KMS-11 (cell line): ENCODE data around the gene DIS3L2.

Experiments
- H2AFZ ChIP-seq: fragments of 200-600 bp; sonication (generic); 2 replicates; pipeline ENCODE4 v1.6.1; 2016; ENCODE audit warnings: antibody characterized with exemption, mixed run types, low read depth
- H3K27ac ChIP-seq: fragments of 200-600 bp; sonication (generic); 2 replicates; pipeline ENCODE4 v1.6.1; 2016; ENCODE audit warnings: mild to moderate bottlenecking, mixed run types
- H3K27me3 ChIP-seq: fragments of 200-600 bp; sonication (generic); 2 replicates; pipeline ENCODE4 v1.6.1; 2017; ENCODE audit warnings: mild to moderate bottlenecking, low read depth, mixed run types, moderate library complexity; ENCODE audit not compliant: insufficient read depth
- H3K36me3 ChIP-seq: fragments of 200-600 bp; sonication (generic); 2 replicates; pipeline ENCODE4 v1.6.1; 2017; ENCODE audit warnings: mild to moderate bottlenecking, mixed run types; ENCODE audit not compliant: insufficient read depth
- H3K4me1 ChIP-seq: fragments of 200-600 bp; sonication (generic); 2 replicates; pipeline ENCODE4 v1.6.1; 2016; ENCODE audit warnings: mild to moderate bottlenecking, low read depth, mixed run types; ENCODE audit not compliant: poor library complexity, severe bottlenecking
- H3K4me2 ChIP-seq: fragments of 200-600 bp; sonication (generic); 2 replicates; pipeline ENCODE4 v1.7.0; 2016; ENCODE audit warnings: mild to moderate bottlenecking, mixed run types
- H3K4me3 ChIP-seq: fragments of 200-600 bp; sonication (generic); IDR thresholded peaks from 2 replicates; pipeline ENCODE4 v1.6.1; 2017; ENCODE audit warnings: low read depth, low read length, mixed read lengths; ENCODE audit not compliant: insufficient read depth
- H3K79me2 ChIP-seq: fragments of 200-600 bp; sonication (generic); 2 replicates; pipeline ENCODE4 v1.6.1; 2016; ENCODE audit warnings: low read depth, mixed run types; ENCODE audit not compliant: insufficient read depth
- H3K9ac ChIP-seq: fragments of 200-600 bp; sonication (generic); 2 replicates; pipeline ENCODE4 v1.6.1; 2016; ENCODE audit warnings: mild to moderate bottlenecking, mixed run types
- H4K20me1 ChIP-seq: fragments of 200-600 bp; sonication (generic); 2 replicates; pipeline ENCODE4 v1.6.1; 2016; ENCODE audit warnings: mild to moderate bottlenecking, mixed run types; ENCODE audit not compliant: insufficient read depth
- CTCF ChIP-seq: fragments of 200-600 bp; sonication (generic); conservative IDR thresholded peaks from 2 replicates; pipeline ENCODE4 v1.6.1; 2017; ENCODE audit warnings: low read depth, mild to moderate bottlenecking, antibody characterized with exemption, low read length, moderate library complexity, mixed read lengths

Gene DIS3L2

GRCh38 chr2:232351686-232352510 lies 390.4 kb downstream of the DIS3L2 start:
- Histone ChIP-seq H3K4me3 (no peak overlapping the region), H4K20me1 (no peaks in the 10 kb centered on the region), H3K79me2 (no peaks in the 10 kb centered on the region), H3K4me1 (no peaks in the 10 kb centered on the region), H3K27ac (no peak overlapping the region), H3K36me3 (no peaks in the 10 kb centered on the region), H3K4me2 (no peak overlapping the region), H3K27me3 (no peaks in the 10 kb centered on the region), H3K9ac (no peak overlapping the region), H2AFZ (no peak overlapping the region)
- no peak for TF ChIP-seq CTCF

GRCh38 chr2:232352511-232353091 lies 391.1 kb downstream of the DIS3L2 start:
- Histone ChIP-seq H3K9ac (no peak overlapping the region), H4K20me1 (no peaks in the 10 kb centered on the region), H3K4me1 (no peaks in the 10 kb centered on the region), H3K4me2 (no peak overlapping the region), H3K36me3 (no peaks in the 10 kb centered on the region), H3K79me2 (no peaks in the 10 kb centered on the region), H3K27me3 (no peaks in the 10 kb centered on the region), H3K4me3 (no peak overlapping the region), H2AFZ (no peak overlapping the region), H3K27ac (no peak overlapping the region)
- no peak for TF ChIP-seq CTCF

- H3K79me2 ChIP-seq = no peaks in the 10 kb centered on the region
- H3K36me3 ChIP-seq = no peaks in the 10 kb centered on the region
- no peak overlapping the region for H3K9ac ChIP-seq
- H3K27me3 ChIP-seq = no peaks in the 10 kb centered on the region
- TF ChIP-seq CTCF = no peak
- no peaks in the 10 kb centered on the region for H4K20me1 ChIP-seq
- no peak overlapping the region for H3K4me3 ChIP-seq
- no peaks in the 10 kb centered on the region for H3K4me1 ChIP-seq
- no peak overlapping the region for H3K4me2 ChIP-seq
- H3K27ac ChIP-seq = no peak overlapping the region
- no peak overlapping the region for H2AFZ ChIP-seq
Observed at GRCh38 chr2:232353096-232353495, 391.6 kb downstream of the DIS3L2 start.

- H3K27me3 ChIP-seq = no peaks in the 10 kb centered on the region
- H3K4me2 ChIP-seq = no peak overlapping the region
- no peak overlapping the region for H2AFZ ChIP-seq
- H3K36me3 ChIP-seq = no peaks in the 10 kb centered on the region
- no peak overlapping the region for H3K9ac ChIP-seq
- H3K4me3 ChIP-seq = no peak overlapping the region
- no peak for TF ChIP-seq CTCF
- no peaks in the 10 kb centered on the region for H4K20me1 ChIP-seq
- no peaks in the 10 kb centered on the region for H3K4me1 ChIP-seq
- H3K27ac ChIP-seq = no peak overlapping the region
- H3K79me2 ChIP-seq = no peaks in the 10 kb centered on the region
Observed at GRCh38 chr2:232353660-232354059, 392.1 kb downstream of the DIS3L2 start.
